Astrocyte (in vitro differentiated cells and primary cell): Measurements from ENCODE around the gene EPB41. TPM values are rescaled to one million over a fixed set of nuclear protein-coding genes. Genes with fewer than 3 reads are reported as not detected.

Experiments used
- DNase-seq: peaks from one replicate; pipeline ENCODE4 v3.0.0-alpha.2; 2010; ENCODE audit warnings: low read depth
- FAIRE-seq: peaks from 2 replicates; lab custom pipeline; 2011; peaks lifted over from hg19 to GRCh38; lab: Jason Lieb, UNC
- H2AFZ ChIP-seq: 2 replicates; pipeline ENCODE4 v1.6.0; 2012; ENCODE audit warnings: low read depth, low read length, inconsistent platforms
- H3K27ac ChIP-seq: 2 replicates; pipeline ENCODE4 v1.5.1; 2011; ENCODE audit warnings: low read depth, low read length, inconsistent platforms
- H3K27me3 ChIP-seq: 2 replicates; pipeline ENCODE4 v1.6.0; 2011; ENCODE audit warnings: low read length, inconsistent platforms; ENCODE audit not compliant: insufficient read depth
- H3K36me3 ChIP-seq: 2 replicates; pipeline ENCODE4 v1.5.1; 2011; ENCODE audit warnings: low read length, inconsistent platforms; ENCODE audit not compliant: insufficient read depth
- H3K4me1 ChIP-seq: 2 replicates; pipeline ENCODE4 v1.5.1; 2011; ENCODE audit warnings: low read length, inconsistent platforms; ENCODE audit not compliant: insufficient read depth
- H3K4me2 ChIP-seq: 2 replicates; pipeline ENCODE4 v1.6.0; 2012; ENCODE audit warnings: low read length, inconsistent platforms
- H3K4me3 ChIP-seq: 2 replicates; pipeline ENCODE4 v1.5.1; 2011; ENCODE audit warnings: low read depth, mild to moderate bottlenecking, low read length, inconsistent platforms; ENCODE audit not compliant: insufficient read depth
- H3K79me2 ChIP-seq: 2 replicates; pipeline ENCODE4 v1.6.0; 2012; ENCODE audit warnings: mild to moderate bottlenecking, low read length, inconsistent platforms; ENCODE audit not compliant: insufficient read depth
- H3K9ac ChIP-seq: 2 replicates; pipeline ENCODE4 v1.6.0; 2012; ENCODE audit warnings: mild to moderate bottlenecking, low read length, inconsistent platforms
- H3K9me3 ChIP-seq: 2 replicates; pipeline ENCODE4 v1.5.1; 2012; ENCODE audit warnings: low read depth, mild to moderate bottlenecking, low read length, inconsistent platforms; ENCODE audit not compliant: insufficient read depth
- H4K20me1 ChIP-seq: 2 replicates; pipeline ENCODE4 v1.6.0; 2012; ENCODE audit warnings: low read length, inconsistent platforms; ENCODE audit not compliant: insufficient read depth
- H3K27ac Mint-ChIP-seq: one replicate; pipeline ENCODE4 v1.8.0; 2021; ENCODE audit warnings: mild to moderate bottlenecking, mixed read lengths; ENCODE audit not compliant: unreplicated experiment
- H3K27me3 Mint-ChIP-seq: one replicate; pipeline ENCODE4 v1.8.0; 2021; ENCODE audit warnings: low read depth, mixed read lengths; ENCODE audit not compliant: unreplicated experiment
- H3K36me3 Mint-ChIP-seq: one replicate; pipeline ENCODE4 v1.8.0; 2021; ENCODE audit warnings: low read depth, mixed read lengths; ENCODE audit not compliant: unreplicated experiment
- H3K4me1 Mint-ChIP-seq: one replicate; pipeline ENCODE4 v1.8.0; 2021; ENCODE audit warnings: low read depth, mixed read lengths; ENCODE audit not compliant: unreplicated experiment
- H3K4me3 Mint-ChIP-seq: one replicate; pipeline ENCODE4 v1.8.0; 2021; ENCODE audit warnings: mild to moderate bottlenecking, moderate library complexity, mixed read lengths; ENCODE audit not compliant: unreplicated experiment
- H3K9me3 Mint-ChIP-seq: one replicate; pipeline ENCODE4 v1.8.0; 2021; ENCODE audit warnings: mild to moderate bottlenecking, mixed read lengths; ENCODE audit not compliant: unreplicated experiment
- CTCF ChIP-seq: IDR thresholded peaks from 2 replicates; pipeline ENCODE4 v1.5.1; 2011; ENCODE audit warnings: low read depth, mild to moderate bottlenecking, inconsistent platforms, low read length, moderate library complexity; ENCODE audit not compliant: insufficient read depth
- EZH2 ChIP-seq: IDR thresholded peaks from 2 replicates; pipeline ENCODE4 v1.6.1; 2012; ENCODE audit warnings: mild to moderate bottlenecking, low read length, inconsistent platforms; ENCODE audit not compliant: insufficient read depth
- total RNA-seq: library from RNA; stranded (reverse); gene quantifications from 2 replicates; pipeline ENCODE4 v1.2.1, GENCODE V29; 2021

EPB41 gene
- total RNA-seq, 1 donor from 2014 or later = 13.9 TPM

GRCh38 chr1:29094954-29095353 lies 180.6 kb downstream of the EPB41 start:
- Histone ChIP-seq H2AFZ (no peak overlapping the region), H3K4me1 (no peaks in the 10 kb centered on the region), H3K27me3 (no peaks in the 10 kb centered on the region), H3K36me3 (no peaks in the 10 kb centered on the region), H3K27ac (no peak overlapping the region), H3K79me2 (no peaks in the 10 kb centered on the region), H3K4me2 (no peak overlapping the region), H3K9ac (no peak overlapping the region), H3K9me3 (no peaks in the 10 kb centered on the region), H3K4me3 (no peak overlapping the region), H4K20me1 (no peaks in the 10 kb centered on the region)
- no peaks in the 10 kb centered on the region for H3K9me3 Mint-ChIP-seq
- H3K27me3 Mint-ChIP-seq = no peaks in the 10 kb centered on the region
- TF ChIP-seq CTCF = no peak
- TF ChIP-seq EZH2 = no peak
- no peaks in the 10 kb centered on the region for H3K4me1 Mint-ChIP-seq
- H3K36me3 Mint-ChIP-seq = peaks cover 10% of the 10 kb centered on the region
- no peak overlapping the region for H3K27ac Mint-ChIP-seq
- DNase-seq (no peak), FAIRE-seq (no peak)
- H3K4me3 Mint-ChIP-seq = no peak overlapping the region

GRCh38 chr1:29096231-29096886 lies 182.0 kb downstream of the EPB41 start:
- H3K4me3 ChIP-seq = no peak overlapping the region
- FAIRE-seq (no peak), DNase-seq (no peak)
- no peaks in the 10 kb centered on the region for H3K9me3 ChIP-seq
- H3K79me2 ChIP-seq = no peaks in the 10 kb centered on the region
- H3K4me3 Mint-ChIP-seq = no peak overlapping the region
- no peaks in the 10 kb centered on the region for H3K27me3 ChIP-seq
- no peaks in the 10 kb centered on the region for H3K9me3 Mint-ChIP-seq
- H3K27ac Mint-ChIP-seq = no peak overlapping the region
- H3K9ac ChIP-seq = no peak overlapping the region
- TF ChIP-seq EZH2 = no peak
- no peak for TF ChIP-seq CTCF
- H2AFZ ChIP-seq = no peak overlapping the region
- H3K4me2 ChIP-seq = no peak overlapping the region
- no peaks in the 10 kb centered on the region for H3K4me1 ChIP-seq
- H3K27me3 Mint-ChIP-seq = no peaks in the 10 kb centered on the region
- H3K27ac ChIP-seq = no peak overlapping the region
- no peaks in the 10 kb centered on the region for H3K36me3 ChIP-seq
- H3K4me1 Mint-ChIP-seq = no peaks in the 10 kb centered on the region
- H3K36me3 Mint-ChIP-seq = peaks cover 10% of the 10 kb centered on the region
- H4K20me1 ChIP-seq = no peaks in the 10 kb centered on the region

- TF ChIP-seq CTCF (no peak), EZH2 (no peak)
- Histone ChIP-seq H3K4me2 (no peak overlapping the region), H4K20me1 (no peaks in the 10 kb centered on the region), H3K9ac (no peak overlapping the region), H3K27ac (no peak overlapping the region), H3K9me3 (no peaks in the 10 kb centered on the region), H3K4me1 (no peaks in the 10 kb centered on the region), H3K79me2 (no peaks in the 10 kb centered on the region), H3K27me3 (no peaks in the 10 kb centered on the region), H2AFZ (no peak overlapping the region), H3K4me3 (no peak overlapping the region), H3K36me3 (no peaks in the 10 kb centered on the region)
- Mint-ChIP-seq H3K27ac (no peak overlapping the region), H3K27me3 (no peaks in the 10 kb centered on the region), H3K36me3 (peaks cover 6% of the 10 kb centered on the region), H3K9me3 (no peaks in the 10 kb centered on the region), H3K4me3 (no peak overlapping the region), H3K4me1 (no peaks in the 10 kb centered on the region)
- DNase-seq = no peak
- no peak for FAIRE-seq
These were observed 184.9 kb downstream of the EPB41 start for GRCh38 chr1:29099286-29099685.
